Panc1 (cell line): ENCODE measurements around the gene CAP1. TPM values are rescaled to one million over a fixed set of nuclear protein-coding genes. Genes with fewer than 3 reads are reported as not detected.

Source experiments
- ATAC-seq: fragments of 200-7000 bp; cut with Tn5 transposase; 2 replicates; pipeline ENCODE4 v1.9.1; 2020; ENCODE audit warnings: mild to moderate bottlenecking, moderate library complexity
- BruUV-seq: library from RNA; stranded (reverse); fragments of 400-500 nt; replicated peaks from 2 replicates; lab custom pipeline; 2021; lab: Mats Ljungman, UMichigan
- CTCF ChIA-PET: fragments of 300-600 bp; sonication (Branson Sonifier 250); formaldehyde crosslinking; loops from one replicate; lab custom pipeline; 2022; ENCODE audit warnings: antibody characterized with exemption; lab: Charles Lee
- POLR2A ChIA-PET: fragments of 300-600 bp; sonication (Branson Sonifier 250); formaldehyde crosslinking; loops from one replicate; lab custom pipeline; 2022; ENCODE audit warnings: antibody characterized with exemption; lab: Charles Lee
- DNase-seq: peaks from one replicate; pipeline ENCODE4 v3.0.0-alpha.2; 2010; ENCODE audit warnings: low read depth, low spot score
- H3K27ac ChIP-seq: 2 replicates; pipeline ENCODE4 v1.5.1; 2011; ENCODE audit warnings: mild to moderate bottlenecking, low read length, inconsistent platforms
- H3K27me3 ChIP-seq: fragments of 200-500 bp; sonication (Bioruptor generic); 2 replicates; pipeline ENCODE4 v1.6.0; 2014; ENCODE audit warnings: low read length, inconsistent platforms; ENCODE audit not compliant: control insufficient read depth, insufficient read depth
- H3K36me3 ChIP-seq: fragments of 200-500 bp; sonication (Bioruptor generic); 2 replicates; pipeline ENCODE4 v1.5.1; 2014; ENCODE audit warnings: inconsistent platforms, mild to moderate bottlenecking, low read length, moderate library complexity; ENCODE audit not compliant: control insufficient read depth, insufficient read depth
- H3K4me1 ChIP-seq: 2 replicates; pipeline ENCODE4 v1.5.1; 2011; ENCODE audit warnings: inconsistent platforms, mild to moderate bottlenecking, low read length, moderate library complexity; ENCODE audit not compliant: control insufficient read depth, insufficient read depth
- H3K4me3 ChIP-seq, 2 experiments: 2 replicates each; pipeline ENCODE4 v1.5.1; 2011 to 2012; ENCODE audit warnings: low read depth in 2 of 2, low read length in 2 of 2, mild to moderate bottlenecking in 2 of 2, inconsistent platforms in 1 of 2, moderate library complexity in 1 of 2
- H3K9me3 ChIP-seq: fragments of 200-500 bp; sonication (Bioruptor generic); 2 replicates; pipeline ENCODE4 v1.5.1; 2014; ENCODE audit warnings: low read depth, mild to moderate bottlenecking, inconsistent platforms, low read length, moderate library complexity; ENCODE audit not compliant: control insufficient read depth, insufficient read depth
- POLR2AphosphoS5 ChIP-seq: IDR thresholded peaks from 2 replicates; pipeline ENCODE4 v1.6.1; 2012; ENCODE audit warnings: mild to moderate bottlenecking, low read depth, low read length, moderate library complexity
- SIN3A ChIP-seq: IDR thresholded peaks from 2 replicates; pipeline ENCODE4 v1.6.1; 2012; ENCODE audit warnings: low read depth, mild to moderate bottlenecking, low read length, moderate library complexity, borderline replicate concordance; ENCODE audit not compliant: insufficient read depth
- TCF7L2 ChIP-seq: IDR thresholded peaks from 2 replicates; pipeline ENCODE4 v1.6.1; 2011; ENCODE audit warnings: mild to moderate bottlenecking, low read depth, low read length, inconsistent platforms
- in situ Hi-C: cut with HindIII; loops from 2 replicates; pipeline ENCODE4 v1.10.0; 2016; ENCODE audit warnings: low sequenced_read_pairs, low pct_unique_long_range_greater_than_20kb
- intact Hi-C: fragments of 100-400 bp; cut with micrococcal nuclease; formaldehyde crosslinking; loops from one replicate; pipeline ENCODE4 v1.10.0; 2022; ENCODE audit not compliant: unreplicated experiment
- total RNA-seq: library from RNA; stranded (reverse); gene quantifications from one replicate; pipeline ENCODE4 v1.2.1, GENCODE V29; 2021; ENCODE audit not compliant: unreplicated experiment
- TF ChIP-seq, protein P1 (sequence below): fragments of 450-650 bp; IDR thresholded peaks from 2 replicates; pipeline ENCODE4 v1.5.1; 2017; ENCODE audit warnings: mild to moderate bottlenecking
- TF ChIP-seq, protein P2 (sequence below), 2 experiments: IDR thresholded peaks; 2 replicates each; pipeline ENCODE4 v1.6.1; 2011 to 2012; ENCODE audit warnings: low read depth in 2 of 2, control low read depth in 1 of 2, low read length in 1 of 2, mild to moderate bottlenecking in 1 of 2, moderate library complexity in 1 of 2; ENCODE audit not compliant: insufficient read depth in 1 of 2

Gene CAP1
- total RNA-seq, 1 experiment from 2014 or later = 463 TPM

DNA sequence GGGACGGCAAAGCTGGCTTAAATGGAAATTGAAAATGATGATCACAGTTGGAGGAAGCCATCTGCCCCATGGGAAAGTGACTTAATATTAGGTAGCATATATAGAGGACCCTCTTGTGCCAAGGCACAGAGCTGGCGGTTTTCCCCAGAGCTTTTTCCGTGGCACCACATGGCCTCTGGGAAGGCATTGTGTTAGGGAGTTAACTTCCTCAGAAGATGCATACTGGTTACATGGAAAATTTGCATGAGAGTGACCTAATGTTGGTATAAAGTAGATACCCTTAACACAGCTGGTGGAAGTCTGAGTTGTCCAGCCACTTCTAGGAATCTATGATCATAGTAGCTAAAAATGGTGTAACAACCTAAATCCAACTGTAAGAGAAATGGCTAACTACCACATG is 27.3 kb downstream of the CAP1 start:
- CTCF ChIA-PET = no interaction called here

DNA sequence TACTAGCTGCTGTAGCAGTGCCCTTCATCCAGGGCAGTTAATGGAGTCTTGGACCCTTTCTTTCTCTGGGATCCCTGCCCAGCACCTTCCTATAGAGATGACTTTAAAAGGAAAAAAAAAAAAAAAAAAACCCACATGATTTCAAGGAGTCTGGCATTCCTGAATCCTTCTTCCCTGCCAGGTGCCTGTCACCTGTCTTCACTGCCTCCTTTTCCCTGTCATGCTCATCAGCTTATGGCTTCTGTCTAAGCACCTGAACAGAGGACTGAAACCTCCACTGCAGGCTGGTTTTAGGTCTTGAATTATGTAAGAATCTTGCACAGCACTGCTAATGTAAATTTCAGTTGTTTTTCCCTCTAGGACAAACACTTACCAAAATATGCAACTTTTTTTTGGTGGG is 31.6 kb downstream of the CAP1 start:
- DNase-seq = no peak
- Histone ChIP-seq H3K27ac (no peak overlapping the region), H3K4me1 (no peaks in the 10 kb centered on the region), H3K9me3 (no peaks in the 10 kb centered on the region), H3K4me3 (no peak overlapping the region), H3K36me3 (peaks cover 42% of the 10 kb centered on the region), H3K27me3 (no peaks in the 10 kb centered on the region)
- no peak for ATAC-seq
- POLR2A ChIA-PET = no interaction called here
- TF ChIP-seq POLR2AphosphoS5 (no peak), SIN3A (no peak), TCF7L2 (no peak)
- TF ChIP-seq, protein P1, sequence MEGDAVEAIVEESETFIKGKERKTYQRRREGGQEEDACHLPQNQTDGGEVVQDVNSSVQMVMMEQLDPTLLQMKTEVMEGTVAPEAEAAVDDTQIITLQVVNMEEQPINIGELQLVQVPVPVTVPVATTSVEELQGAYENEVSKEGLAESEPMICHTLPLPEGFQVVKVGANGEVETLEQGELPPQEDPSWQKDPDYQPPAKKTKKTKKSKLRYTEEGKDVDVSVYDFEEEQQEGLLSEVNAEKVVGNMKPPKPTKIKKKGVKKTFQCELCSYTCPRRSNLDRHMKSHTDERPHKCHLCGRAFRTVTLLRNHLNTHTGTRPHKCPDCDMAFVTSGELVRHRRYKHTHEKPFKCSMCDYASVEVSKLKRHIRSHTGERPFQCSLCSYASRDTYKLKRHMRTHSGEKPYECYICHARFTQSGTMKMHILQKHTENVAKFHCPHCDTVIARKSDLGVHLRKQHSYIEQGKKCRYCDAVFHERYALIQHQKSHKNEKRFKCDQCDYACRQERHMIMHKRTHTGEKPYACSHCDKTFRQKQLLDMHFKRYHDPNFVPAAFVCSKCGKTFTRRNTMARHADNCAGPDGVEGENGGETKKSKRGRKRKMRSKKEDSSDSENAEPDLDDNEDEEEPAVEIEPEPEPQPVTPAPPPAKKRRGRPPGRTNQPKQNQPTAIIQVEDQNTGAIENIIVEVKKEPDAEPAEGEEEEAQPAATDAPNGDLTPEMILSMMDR = no peak
- TF ChIP-seq, protein P2, sequence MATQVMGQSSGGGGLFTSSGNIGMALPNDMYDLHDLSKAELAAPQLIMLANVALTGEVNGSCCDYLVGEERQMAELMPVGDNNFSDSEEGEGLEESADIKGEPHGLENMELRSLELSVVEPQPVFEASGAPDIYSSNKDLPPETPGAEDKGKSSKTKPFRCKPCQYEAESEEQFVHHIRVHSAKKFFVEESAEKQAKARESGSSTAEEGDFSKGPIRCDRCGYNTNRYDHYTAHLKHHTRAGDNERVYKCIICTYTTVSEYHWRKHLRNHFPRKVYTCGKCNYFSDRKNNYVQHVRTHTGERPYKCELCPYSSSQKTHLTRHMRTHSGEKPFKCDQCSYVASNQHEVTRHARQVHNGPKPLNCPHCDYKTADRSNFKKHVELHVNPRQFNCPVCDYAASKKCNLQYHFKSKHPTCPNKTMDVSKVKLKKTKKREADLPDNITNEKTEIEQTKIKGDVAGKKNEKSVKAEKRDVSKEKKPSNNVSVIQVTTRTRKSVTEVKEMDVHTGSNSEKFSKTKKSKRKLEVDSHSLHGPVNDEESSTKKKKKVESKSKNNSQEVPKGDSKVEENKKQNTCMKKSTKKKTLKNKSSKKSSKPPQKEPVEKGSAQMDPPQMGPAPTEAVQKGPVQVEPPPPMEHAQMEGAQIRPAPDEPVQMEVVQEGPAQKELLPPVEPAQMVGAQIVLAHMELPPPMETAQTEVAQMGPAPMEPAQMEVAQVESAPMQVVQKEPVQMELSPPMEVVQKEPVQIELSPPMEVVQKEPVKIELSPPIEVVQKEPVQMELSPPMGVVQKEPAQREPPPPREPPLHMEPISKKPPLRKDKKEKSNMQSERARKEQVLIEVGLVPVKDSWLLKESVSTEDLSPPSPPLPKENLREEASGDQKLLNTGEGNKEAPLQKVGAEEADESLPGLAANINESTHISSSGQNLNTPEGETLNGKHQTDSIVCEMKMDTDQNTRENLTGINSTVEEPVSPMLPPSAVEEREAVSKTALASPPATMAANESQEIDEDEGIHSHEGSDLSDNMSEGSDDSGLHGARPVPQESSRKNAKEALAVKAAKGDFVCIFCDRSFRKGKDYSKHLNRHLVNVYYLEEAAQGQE (IDR thresholded peaks at IDR 0.05; ENCODE audit: insufficient read depth in 1 of 2, low read depth in 2 of 2, low read length in 1 of 2) = no peak
- BruUV-seq = TSS peak; percentile 93
- intact Hi-C loops (no loop called here), in situ Hi-C loops (no loop called here)
- CTCF ChIA-PET = no interaction called here

More for the DNA sequence above, 27.3 kb downstream of the CAP1 start:
- peaks cover 71% of the 10 kb centered on the region for H3K36me3 ChIP-seq
- POLR2A ChIA-PET = no interaction called here
- TF ChIP-seq, protein P2 (IDR thresholded peaks at IDR 0.05; ENCODE audit: insufficient read depth in 1 of 2, low read depth in 2 of 2, low read length in 1 of 2) = no peak
- no peak for TF ChIP-seq POLR2AphosphoS5
- no peak for TF ChIP-seq SIN3A
- no peak for TF ChIP-seq TCF7L2
- TF ChIP-seq, protein P1 = no peak
- no peaks in the 10 kb centered on the region for H3K4me1 ChIP-seq
- H3K27ac ChIP-seq = no peak overlapping the region
- in situ Hi-C loops (no loop called here), intact Hi-C loops (no loop called here)
- H3K27me3 ChIP-seq = no peaks in the 10 kb centered on the region
- H3K4me3 ChIP-seq = no peak overlapping the region
- BruUV-seq = no TSS peak
- H3K9me3 ChIP-seq = no peaks in the 10 kb centered on the region
- DNase-seq (no peak), ATAC-seq (no peak)
